Peyer's patch (tissue), 4 donors: Measurements from ENCODE around the gene STAT6.

Experiments
- CTCF ChIP-seq, 6 experiments: fragments of 450-650 bp in 4 of 6; fragments of 200-600 bp in 2 of 6; sonication (generic) in 1 of 6; IDR thresholded peaks; one replicate each; pipeline ENCODE4 v1.5.1; 2017 to 2019; ENCODE audit warnings: antibody characterized with exemption in 6 of 6, mild to moderate bottlenecking in 3 of 6, moderate library complexity in 1 of 6
- POLR2A ChIP-seq, 2 donors: fragments of 450-650 bp; IDR thresholded peaks; one replicate each; pipeline ENCODE4 v1.5.1; 2017; ENCODE audit warnings: antibody characterized with exemption in 2 of 2, mild to moderate bottlenecking in 2 of 2, moderate library complexity in 2 of 2

GRCh38 chr12:57146092-57146491 is 34.9 kb upstream of the STAT6 start:
- no peak for TF ChIP-seq POLR2A (IDR thresholded peaks at IDR 0.05)
- TF ChIP-seq CTCF (IDR thresholded peaks at IDR 0.05), result no peak
